GM12892 (cell line): ENCODE measurements around the gene B3GALT4.

ENCODE experiments used
- DNase-seq: peaks from one replicate; pipeline ENCODE4 v3.0.0; 2011; ENCODE audit not compliant: insufficient read length
- FAIRE-seq: peaks from 2 replicates; lab custom pipeline; 2011; peaks lifted over from hg19 to GRCh38; lab: Jason Lieb, UNC
- POLR2A ChIP-seq: IDR thresholded peaks from 2 replicates; pipeline ENCODE4 v1.6.1; 2011; ENCODE audit warnings: low read depth, low read length, control low read depth
- POLR2AphosphoS5 ChIP-seq: IDR thresholded peaks from 2 replicates; pipeline ENCODE4 v1.6.1; 2011; ENCODE audit warnings: low read depth, low read length, control low read depth
- TAF1 ChIP-seq: IDR thresholded peaks from 2 replicates; pipeline ENCODE4 v1.6.1; 2011; ENCODE audit warnings: low read depth, mild to moderate bottlenecking, control low read depth, low read length, borderline replicate concordance

Gene B3GALT4

DNA sequence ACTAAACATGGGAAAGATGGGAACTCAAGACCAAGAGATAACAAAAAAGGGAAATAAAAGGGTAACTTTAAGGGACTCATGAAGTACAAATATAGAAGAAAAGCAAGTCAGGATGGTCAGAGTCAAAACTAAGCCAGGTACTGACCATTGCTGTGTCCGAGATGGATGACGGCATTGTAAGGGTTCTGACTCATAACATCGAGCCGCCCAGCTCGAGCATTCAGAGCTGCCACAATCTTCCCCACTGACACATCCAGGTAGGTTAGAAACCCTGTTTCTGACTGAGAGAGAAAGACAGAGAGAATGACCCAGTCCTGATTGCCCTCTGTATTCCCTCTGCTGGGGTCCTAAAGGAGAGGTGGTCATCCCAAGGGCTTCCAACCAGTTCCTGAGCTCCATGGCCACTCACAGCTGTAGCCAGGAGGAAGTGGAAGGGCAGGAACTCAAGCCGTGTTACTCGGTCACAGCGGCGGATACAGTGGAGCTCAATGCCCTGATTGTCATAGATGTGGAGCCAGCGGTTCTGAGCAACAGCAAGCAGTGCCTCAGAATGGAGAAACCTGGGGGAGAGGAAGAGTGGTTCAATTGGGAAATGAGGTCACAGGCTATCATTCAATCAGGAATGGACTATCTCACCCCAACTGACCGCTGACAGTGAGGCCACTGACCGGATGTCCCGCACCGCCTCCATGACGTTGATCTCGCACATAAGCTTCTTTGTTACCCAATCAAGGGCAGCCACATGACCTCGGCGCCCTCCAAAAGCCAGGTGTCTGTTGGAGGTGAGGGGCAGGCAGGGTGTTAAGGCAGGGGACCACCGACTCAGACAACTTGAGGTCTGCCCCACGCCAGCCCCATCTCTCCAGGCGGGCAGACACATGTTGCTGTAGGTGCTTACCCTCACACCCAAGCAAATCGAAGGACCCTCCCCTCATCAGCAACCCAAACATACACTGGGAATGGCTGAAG is 10.3 kb downstream of the B3GALT4 start:
- DNase-seq = no peak
- FAIRE-seq = no peak
- TF ChIP-seq TAF1 (no peak), POLR2AphosphoS5 (no peak), POLR2A (no peak)

DNA sequence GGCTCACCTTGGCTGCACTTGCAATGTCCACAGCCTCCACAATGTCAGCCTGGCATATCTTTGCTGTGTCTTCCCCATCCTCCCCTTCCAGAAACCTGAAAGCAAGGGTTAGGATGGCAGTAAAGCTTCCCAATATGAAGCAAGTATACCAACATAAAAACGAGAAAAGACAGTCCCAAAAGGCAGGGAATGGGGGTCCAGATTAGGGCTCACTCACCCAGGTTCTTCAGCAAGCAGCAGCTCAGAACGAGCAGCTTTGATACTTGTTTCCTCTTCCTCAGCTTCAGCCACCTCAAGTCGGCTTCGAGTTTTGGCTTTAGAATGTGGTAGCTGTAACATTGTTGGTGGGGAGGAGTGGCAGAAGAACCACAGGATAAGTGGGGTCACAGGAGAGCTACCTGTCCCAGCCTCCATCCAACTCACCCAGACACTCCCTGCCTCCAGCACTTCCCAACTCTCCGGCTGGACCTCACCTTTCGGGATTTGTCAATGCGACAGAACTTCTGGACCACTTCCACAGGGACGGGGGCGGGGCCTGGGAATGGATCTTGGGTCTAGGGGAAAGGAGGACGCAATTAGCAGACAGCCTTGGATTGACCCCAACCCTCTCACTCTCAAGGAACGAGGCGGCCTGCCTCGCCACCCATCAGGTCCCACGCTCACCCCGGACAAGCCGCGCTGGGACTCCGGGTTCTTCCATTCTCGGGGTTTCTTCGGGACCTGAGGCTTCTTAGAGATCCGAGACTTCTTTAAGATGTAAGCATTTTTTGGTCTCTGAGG is 11.4 kb downstream of the B3GALT4 start:
- TF ChIP-seq POLR2A (no peak), POLR2AphosphoS5 (no peak), TAF1 (no peak)
- no peak for FAIRE-seq
- no peak for DNase-seq

DNA sequence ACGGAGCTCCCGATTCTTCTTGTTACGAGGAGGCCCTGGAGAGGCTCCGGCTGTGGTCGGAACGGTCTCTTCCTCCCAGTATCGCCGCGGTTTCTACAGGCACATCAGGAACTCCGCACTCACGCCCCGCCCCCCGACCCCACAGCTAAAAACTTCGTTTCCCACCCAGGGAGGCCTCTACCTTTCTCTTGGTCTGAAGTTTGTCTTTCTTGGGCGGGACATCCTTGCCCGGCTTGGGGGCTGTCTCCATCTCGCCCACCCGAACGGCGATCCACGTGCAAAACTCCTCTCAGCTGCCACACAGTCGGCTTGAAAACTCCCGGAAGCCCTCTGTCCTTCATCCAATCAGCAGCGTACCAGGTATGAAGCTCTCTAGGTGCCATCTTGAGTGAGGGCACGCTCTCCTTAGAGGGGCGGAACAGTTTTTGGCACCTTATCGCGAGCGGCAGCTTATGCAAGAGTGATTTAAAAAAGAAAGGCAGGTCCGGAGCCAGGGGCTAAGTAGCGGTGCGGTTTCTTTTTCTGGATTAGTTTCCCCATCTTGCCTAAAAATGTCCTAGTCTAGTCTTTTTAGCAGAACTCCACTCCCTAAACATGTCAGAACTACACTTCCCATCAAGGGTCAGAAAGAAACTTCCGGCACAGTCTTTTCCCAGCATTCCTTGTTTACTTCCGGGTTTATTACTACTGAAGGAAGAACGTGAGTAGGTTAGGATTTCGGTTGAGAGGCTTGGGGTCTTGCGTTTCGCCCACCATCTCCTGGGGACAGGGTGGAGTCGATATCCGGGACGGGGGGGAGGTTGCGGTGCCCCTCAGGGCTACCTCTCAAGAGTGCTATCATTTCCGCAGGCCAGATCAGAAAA is 12.2 kb downstream of the B3GALT4 start, which contains the start of the genes PFDN6 and WDR46:
PFDN6 (plus strand) TSS at position 681 of the 863 bp plus-strand sequence. CDS start 256 bp downstream, outside the sequence.
WDR46 (minus strand) TSS at position 319 of the 863 bp plus-strand sequence; CDS start at position 250, 69 bp downstream.
- TF ChIP-seq POLR2A = peak; percentile 73; the same call in 1 of the 2 replicates
- TF ChIP-seq TAF1 = peak; percentile 66; the same call in 1 of the 2 replicates
- TF ChIP-seq POLR2AphosphoS5 = peak; percentile 71
- peak; percentile 95 for DNase-seq
- peak; percentile 92 for FAIRE-seq

DNA sequence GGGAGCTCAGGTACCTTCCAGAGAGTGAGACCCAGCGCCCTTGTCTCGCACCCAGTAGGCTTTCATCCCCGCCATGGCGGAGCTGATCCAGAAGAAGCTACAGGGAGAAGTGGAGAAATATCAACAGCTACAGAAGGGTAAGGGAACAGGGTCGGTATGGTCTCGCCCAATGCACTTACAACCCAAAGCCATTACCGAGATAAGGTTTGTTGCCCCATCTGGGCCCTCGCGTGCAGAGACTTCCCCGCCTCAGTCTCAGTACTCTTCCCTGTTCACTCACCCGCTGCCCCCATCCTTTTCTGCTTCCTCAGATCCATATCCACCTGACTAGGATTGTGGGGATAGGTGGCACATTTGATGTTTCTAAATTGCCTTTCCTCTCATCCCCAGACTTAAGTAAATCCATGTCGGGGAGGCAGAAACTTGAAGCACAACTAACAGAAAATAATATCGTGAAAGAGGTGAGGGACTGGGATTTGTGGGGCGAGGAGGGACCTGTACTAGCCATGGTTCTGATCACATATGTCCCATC is 12.9 kb downstream of the B3GALT4 start:
- TF ChIP-seq POLR2A (no peak; the same call in 1 of the 2 replicates), POLR2AphosphoS5 (no peak), TAF1 (no peak)
- no peak for DNase-seq

DNA sequence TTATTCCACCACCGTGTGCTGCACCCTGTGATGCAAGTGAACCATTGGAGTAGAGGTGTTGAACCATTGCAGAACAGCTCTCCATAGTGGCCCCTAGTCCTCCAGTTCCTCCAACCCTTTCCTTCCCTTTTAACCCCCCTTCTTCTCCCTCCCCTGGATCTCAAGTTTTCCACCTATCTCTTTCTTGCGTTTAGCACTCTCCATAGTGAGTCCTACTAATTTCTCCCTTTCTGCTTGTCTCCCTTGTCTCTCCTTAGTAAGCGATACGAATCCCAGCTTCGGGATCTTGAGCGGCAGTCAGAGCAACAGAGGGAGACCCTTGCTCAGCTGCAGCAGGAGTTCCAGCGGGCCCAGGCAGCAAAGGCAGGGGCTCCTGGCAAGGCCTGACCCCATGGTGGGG is 13.5 kb downstream of the B3GALT4 start:
- FAIRE-seq (no peak), DNase-seq (no peak)
- TF ChIP-seq POLR2A = no peak
- no peak for TF ChIP-seq TAF1
- TF ChIP-seq POLR2AphosphoS5 = no peak

More for the DNA sequence above, 12.9 kb downstream of the B3GALT4 start:
- peak; percentile 42 for FAIRE-seq

DNA sequence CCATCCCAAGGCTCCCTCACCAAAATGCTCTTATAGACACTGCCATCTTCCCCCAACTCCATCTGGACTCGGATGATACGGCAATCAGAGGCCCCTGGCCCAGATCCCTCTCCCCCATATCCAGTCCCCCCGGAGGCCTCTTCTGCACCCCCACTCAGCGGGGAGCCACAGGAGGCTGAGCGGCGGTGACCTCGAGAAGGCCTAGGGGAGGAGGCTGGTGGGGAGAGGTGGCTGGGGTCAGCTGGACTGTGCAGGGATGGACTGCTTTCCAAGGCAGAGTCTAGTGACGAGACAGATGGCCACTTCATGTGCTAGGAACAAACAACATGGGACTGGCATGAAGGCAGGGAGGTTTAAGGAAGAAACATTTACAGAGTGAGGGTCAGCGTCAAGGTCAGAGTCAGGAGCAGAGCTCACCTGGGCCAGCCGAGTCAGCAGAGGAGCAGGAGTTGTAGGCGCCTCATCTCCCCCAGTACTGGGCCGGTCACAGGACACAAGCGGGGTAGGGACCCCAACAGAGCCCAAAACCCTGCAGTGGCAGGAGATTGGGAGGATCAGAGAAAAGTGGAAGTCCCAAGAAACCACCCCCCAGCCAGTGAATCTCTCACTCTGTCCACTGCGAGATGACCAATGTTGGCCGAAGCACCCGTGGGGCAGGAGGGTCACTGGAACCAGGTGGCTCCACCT is 16.2 kb downstream of the B3GALT4 start:
- no peak for DNase-seq
- no peak for TF ChIP-seq POLR2A
- no peak for TF ChIP-seq TAF1
- no peak for TF ChIP-seq POLR2AphosphoS5
- no peak for FAIRE-seq

DNA sequence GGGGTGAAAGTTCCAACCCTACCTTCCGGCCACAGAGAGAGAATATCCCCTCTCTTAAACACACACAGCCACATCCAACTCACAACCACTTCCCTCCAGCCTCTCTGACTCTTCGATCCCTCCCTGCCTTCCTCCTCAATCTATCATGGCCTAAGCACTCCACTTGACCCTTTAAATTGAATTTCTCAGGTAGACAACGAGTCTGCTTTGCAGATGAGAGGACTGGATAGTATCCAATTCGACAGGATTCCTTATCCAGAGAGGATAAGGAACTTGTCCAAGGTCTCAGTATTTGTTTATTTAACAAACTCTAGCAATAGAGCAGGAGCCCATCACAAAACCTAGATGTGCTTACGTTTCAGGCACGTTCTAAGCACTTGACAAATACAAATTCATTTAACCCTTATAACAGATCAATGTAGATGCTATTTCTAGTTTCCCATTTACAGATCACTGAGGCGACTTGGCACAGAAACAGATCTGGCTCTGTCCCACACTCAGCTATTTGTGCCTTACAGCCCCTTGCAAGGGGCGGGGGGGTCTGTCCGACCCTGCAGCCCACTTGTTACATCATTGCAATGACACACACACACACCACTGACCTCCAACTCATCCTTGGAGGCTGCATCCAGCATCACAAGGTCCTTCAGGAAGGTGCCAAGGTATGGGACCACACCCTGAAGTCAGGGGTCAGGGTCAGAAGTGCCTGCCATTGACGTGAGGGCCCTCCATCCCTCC is 17.3 kb downstream of the B3GALT4 start:
- DNase-seq (no peak), FAIRE-seq (no peak)
- TF ChIP-seq POLR2A (no peak), POLR2AphosphoS5 (no peak), TAF1 (no peak)

DNA sequence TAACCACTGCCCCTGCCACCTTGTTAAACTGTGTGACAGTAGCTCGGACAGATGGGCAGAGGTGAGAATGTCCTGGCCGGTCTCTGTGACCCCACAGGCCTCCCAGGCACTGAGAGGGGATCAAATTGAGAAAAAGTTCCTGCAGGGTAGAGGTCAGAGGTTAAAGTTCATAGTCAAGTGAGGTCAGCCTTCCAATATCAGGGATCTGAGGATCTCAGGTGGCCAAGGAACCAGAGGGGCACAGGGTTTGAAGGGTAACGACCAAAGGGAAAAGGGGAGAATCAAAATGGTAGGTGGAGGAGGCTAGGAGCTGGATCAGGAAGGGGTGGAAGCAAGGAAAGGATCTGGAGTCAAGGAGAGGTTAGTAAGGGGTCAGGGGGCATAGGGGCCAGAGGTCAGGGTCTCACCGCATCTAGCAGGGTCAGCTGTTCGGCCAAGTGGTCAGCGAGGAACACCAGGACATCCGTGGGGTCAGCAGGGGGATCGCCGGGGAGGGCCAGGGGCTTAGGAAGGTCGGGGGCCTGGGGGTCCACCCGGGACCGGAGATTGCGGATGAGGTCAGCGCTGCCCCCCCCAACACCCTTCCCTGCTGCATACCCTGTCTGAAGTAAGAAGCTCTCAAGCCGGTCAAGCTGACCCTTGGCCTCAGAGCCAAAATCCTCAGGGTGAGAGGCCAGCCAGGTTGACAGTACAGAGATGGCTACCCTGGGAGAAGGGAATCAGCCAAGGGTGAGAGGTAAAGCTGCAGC is 18.9 kb downstream of the B3GALT4 start:
- no peak for FAIRE-seq
- no peak for TF ChIP-seq TAF1
- no peak for TF ChIP-seq POLR2A
- no peak for TF ChIP-seq POLR2AphosphoS5
- DNase-seq = no peak
